Fibroblast of the aortic adventitia (primary cell): ENCODE measurements around the gene PPP1R17. TPM values are rescaled to one million over a fixed set of nuclear protein-coding genes. Genes with fewer than 3 reads are reported as not detected.

Experiments
- DNase-seq: peaks from one replicate; pipeline ENCODE4 v3.0.0-alpha.2; 2010; ENCODE audit warnings: low read depth
- H3K4me3 ChIP-seq: 2 replicates; pipeline ENCODE4 v1.5.1; 2011; ENCODE audit warnings: low read depth, mild to moderate bottlenecking, control low read depth, low read length, moderate library complexity
- total RNA-seq: library from RNA; depleted of rRNA; stranded (reverse); fragments of >200 nt; gene quantifications from 2 replicates; pipeline ENCODE4 v1.2.3, GENCODE V29; 2012; ENCODE audit warnings: low replicate concordance
- TF ChIP-seq, protein P1 (sequence below): IDR thresholded peaks from 2 replicates; pipeline ENCODE4 v1.5.1; 2011; ENCODE audit warnings: mild to moderate bottlenecking, low read length, control low read depth, inconsistent platforms; ENCODE audit not compliant: insufficient read depth

PPP1R17 gene
- total RNA-seq, 1 donor: not detected

DNA sequence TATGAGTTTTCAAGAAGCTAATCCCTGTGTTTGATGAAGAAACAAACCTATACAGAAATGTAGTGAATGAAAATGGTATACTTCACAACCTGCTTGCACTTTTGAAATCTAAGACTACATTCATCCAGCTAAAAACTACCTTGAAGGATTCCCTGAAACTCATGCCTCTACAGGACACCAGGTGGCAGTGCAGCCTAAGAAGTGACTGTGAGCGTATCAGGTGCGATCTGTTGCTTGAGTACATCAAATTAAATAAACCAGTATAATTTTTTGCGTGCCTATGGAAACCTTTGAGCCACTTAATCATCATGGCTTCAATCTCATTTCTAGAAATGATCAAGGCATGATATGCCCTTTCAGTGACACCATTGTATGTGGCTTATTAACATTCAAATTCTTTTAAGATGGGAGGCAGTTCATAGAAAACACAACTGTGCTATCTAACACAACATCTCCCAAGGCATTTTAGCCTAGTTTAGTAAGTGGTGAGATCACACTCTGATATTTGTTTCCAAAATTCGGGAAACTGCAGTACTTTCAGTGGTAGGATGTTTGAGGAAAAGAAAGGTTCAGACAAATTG, 57.4 kb downstream of the PPP1R17 start:
- no peak overlapping the region for H3K4me3 ChIP-seq
- peak; percentile 85 for DNase-seq
- TF ChIP-seq, protein P1, sequence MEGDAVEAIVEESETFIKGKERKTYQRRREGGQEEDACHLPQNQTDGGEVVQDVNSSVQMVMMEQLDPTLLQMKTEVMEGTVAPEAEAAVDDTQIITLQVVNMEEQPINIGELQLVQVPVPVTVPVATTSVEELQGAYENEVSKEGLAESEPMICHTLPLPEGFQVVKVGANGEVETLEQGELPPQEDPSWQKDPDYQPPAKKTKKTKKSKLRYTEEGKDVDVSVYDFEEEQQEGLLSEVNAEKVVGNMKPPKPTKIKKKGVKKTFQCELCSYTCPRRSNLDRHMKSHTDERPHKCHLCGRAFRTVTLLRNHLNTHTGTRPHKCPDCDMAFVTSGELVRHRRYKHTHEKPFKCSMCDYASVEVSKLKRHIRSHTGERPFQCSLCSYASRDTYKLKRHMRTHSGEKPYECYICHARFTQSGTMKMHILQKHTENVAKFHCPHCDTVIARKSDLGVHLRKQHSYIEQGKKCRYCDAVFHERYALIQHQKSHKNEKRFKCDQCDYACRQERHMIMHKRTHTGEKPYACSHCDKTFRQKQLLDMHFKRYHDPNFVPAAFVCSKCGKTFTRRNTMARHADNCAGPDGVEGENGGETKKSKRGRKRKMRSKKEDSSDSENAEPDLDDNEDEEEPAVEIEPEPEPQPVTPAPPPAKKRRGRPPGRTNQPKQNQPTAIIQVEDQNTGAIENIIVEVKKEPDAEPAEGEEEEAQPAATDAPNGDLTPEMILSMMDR: peak; percentile 84

DNA sequence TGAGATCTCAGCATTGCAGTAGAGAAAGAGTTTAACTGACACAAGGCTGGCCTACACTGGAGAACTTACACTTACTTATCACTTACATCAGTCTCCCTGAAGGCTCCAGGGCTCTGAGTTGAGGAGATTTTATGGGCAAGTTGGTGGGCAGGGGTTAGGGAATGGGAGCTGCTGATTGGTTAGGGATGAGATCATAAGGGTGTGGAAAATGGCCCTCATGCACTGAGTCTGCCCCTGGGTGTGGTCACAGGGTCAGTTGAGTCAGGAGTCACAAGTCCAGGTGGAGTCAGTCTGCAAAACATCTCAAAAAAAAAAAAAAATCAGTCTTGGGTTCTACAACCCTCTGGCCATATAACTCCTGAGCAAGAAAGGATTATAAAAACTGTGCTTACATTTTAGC, 60.5 kb downstream of the PPP1R17 start:
- DNase-seq: peak; percentile 16
- H3K4me3 ChIP-seq: no peak overlapping the region
- TF ChIP-seq, protein P1: no peak

DNA sequence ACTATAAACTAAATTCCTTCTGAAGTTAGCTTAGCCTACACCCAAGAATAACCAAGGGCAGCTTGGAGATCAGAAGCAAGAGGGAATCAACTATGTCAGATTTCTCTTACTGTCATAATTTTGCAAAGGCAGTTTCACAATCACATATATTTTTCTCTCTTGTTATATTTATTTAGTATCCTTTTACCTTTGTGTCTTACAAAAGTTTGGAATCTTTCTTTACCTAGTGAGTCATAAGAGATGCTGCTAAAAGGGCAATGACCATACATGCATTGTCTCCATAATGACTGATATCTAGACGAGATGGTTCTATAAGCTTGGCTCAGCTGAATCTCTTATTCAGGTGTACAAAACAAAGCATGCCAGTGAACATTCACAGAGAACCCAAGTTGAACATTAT, 61.1 kb downstream of the PPP1R17 start:
- TF ChIP-seq, protein P1: no peak
- no peak for DNase-seq
- no peak overlapping the region for H3K4me3 ChIP-seq

DNA sequence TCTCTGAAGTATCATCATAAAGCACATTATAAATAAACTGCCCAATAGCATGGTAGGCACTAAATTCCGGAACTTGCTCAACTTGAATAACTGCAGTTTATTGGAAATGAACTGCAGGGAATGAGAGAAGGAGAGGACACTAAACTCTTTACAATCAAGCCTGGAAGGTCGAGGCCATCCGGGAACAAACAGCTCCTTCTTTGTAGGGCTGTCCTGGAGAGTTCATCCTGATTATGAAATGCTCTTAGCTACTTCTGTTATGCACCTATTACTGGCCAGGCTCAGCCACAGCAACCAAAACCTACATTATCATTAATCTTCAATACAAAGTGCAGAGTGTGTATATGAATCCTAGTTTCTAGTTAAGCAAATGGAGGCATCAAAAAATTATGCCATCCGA, 64.7 kb downstream of the PPP1R17 start:
- no peak overlapping the region for H3K4me3 ChIP-seq
- TF ChIP-seq, protein P1: no peak
- DNase-seq: no peak

Other genes with a start within 250 kb of the PPP1R17 start
- not detected in 2 replicates for gene ITPRID1, start 173.1 kb upstream of the PPP1R17 start, total RNA-seq